ENCODE data around the gene ABTB2.
"Not testable (repeated sequence)": the region's sequence is repeated elsewhere in the genome, so short reads cannot be mapped to it uniquely, and the experiment has no call there.

The ABTB2 gene

DNA sequence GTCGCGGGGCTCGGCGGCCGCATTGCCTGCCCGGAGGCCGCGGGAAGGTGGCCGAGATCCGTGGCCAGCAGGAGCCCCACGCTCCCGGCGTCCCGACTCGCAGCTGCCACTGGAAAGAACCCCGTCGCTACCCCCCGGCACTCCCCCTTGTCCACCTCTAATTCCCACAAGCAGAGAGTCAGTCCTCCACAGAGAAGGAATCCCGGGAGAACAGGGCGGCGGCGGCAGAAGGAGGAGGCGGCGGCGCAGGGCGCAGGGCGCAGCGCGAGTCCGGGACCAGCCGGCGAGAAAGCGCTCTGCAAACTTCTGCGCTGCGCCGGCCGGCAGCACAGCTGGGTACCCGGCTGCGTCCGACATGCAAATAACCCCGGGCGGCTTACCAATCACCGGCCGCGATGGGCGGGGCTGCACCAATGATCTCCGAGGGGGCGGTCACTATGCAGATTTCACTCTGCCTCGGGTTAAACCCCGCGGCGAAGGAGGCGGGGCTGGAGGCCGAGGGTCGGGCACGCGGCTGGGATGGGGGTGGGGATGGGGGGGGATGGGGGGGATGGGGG, at the start of gene ABTB2:
ABTB2 (minus strand) TSS at position 310 of the 557 bp plus-strand sequence.
- peak; percentile 98 for DNase-seq

DNA sequence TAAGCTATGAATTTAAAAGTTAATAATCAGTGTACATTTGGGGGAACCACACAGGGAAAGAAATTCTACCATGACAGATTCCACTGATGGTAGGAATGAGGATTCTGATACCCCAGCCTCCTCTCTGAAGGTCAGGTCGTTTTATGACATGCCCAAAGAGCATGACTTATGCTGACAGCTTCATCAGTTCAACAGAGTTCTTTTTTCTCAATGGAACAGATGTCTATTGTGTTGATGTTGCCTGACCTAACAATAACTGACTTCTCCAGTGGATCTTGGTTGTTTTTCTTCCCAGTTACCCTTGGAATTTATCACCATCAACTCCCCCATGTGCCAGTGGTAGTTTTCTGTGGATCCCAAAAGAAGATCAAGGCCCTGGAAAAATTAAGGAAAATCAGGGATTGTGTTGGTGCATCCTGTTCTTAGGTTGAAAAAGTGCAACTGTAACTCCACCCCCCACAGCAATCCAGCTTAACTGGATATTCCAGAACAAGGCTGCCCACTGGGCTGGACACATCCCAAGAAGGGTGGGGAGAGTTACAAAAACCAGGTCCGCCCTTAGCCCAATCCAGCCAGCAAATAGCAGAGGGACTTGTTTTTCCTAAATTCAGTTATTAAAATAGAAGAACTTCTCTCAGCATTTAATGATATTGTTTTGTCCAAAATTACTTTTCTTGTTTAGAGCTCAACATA, 49.5 kb upstream of the ABTB2 start:
- DNase-seq: no peak

DNA sequence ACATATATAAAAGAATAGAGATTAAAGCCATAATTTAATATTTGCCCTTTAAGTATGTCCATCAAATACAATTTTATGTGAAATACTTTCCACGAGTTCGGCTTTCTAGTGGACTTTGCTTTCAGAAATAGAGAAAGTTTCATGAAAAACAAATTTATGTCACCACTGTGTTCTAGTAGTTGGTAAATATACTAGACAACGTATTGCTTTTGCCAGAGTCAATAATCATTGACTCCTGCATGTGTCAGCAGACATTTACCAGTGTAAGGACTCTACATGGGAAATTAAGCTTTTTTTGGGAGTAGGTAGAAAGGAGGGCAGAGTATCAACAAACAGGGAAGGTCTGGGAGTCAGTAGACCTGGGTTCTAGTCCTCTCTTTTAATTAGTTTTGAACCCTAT, 48.6 kb upstream of the ABTB2 start:
- no peak for DNase-seq

DNA sequence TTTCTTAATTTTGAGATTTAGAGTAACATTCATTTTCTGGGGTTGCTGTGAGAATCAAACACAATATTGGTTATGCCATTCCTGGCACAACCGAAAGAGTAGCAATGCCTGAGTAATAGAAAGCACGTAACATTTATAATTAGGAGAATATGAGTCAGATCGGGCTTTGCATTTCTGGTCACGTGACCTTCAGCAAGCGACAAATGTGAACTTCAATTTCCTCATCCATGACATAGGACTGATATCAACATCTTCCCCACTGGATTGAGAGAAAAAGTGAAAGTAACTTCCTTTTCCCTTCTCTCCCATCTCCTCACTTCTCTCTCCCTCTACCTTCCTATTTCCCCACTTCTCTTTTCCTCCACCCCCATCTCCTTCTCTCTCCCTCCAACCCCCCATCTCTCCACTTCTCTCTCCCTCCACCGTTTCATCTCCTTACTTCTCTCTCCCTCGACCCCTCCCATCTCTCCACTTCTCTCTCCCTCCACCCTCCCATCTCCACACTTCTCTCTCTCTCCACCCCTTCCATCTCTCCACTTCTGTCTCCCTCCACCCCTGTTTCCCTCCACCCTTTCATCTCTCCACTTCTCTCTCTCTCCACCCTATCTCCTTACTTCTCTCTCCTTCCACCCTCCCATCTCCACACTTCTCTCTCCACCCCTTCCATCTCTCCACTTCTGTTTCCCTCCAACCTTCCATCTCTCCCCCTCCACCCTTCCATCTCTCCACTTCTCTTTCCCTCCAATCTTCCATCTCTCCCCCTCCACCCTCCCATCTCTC, 47.5 kb upstream of the ABTB2 start:
- DNase-seq: no peak

DNA sequence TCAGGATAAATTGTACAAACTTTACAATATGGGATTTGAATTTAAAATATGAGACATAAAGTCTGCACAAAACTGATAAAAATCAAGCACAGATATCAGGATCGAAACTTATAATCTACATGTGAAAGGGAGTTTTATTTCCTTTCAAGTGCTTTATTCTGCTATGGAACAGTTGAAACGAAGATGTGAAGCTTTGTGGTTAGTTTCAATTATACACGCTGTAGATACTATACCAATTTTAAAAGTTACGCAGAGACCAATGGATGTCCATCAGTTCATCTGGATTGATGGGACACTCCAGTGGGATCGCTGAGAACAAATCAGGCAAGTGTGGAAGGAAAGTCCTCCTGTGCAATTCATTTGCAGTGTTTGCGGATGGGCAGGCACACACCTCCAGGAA, 46.5 kb upstream of the ABTB2 start:
- DNase-seq: no peak

DNA sequence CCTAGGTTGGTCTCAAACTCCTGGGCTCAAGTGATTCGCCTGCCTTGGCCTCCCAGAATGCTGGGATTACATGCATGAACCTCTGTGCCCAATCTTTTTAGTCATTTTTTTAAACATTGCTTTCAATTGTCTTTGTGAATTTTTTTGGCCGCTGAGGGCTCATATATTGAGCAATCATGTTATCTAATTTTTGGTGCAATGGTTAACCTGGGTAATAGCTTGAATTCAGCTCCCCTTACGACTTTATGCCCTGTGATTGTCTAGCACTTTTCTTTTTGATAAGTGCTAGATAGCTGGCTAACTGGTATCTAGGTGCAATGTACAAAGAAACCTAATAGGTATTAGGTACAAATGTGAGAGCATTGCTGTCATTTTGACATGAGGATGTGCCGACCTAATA, 45.6 kb upstream of the ABTB2 start:
- DNase-seq: no peak

DNA sequence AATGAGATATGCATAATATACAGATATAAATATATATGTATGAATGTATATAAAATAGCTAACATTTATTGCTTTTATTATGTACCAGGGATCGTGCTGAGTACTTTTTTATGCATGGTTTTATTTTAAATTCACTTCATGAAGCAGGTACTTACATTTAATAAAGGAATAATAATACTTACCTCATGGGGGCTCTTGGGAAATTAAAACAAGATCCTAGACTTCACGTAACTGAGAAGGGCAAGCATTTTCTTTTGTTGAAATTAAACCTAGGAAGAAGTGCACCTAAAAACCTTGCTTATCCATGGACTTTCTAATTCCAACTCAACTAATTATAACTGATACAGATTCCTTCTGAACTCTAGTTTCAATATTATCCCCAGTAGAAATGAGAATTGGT, 40.0 kb upstream of the ABTB2 start:
- DNase-seq: no peak

DNA sequence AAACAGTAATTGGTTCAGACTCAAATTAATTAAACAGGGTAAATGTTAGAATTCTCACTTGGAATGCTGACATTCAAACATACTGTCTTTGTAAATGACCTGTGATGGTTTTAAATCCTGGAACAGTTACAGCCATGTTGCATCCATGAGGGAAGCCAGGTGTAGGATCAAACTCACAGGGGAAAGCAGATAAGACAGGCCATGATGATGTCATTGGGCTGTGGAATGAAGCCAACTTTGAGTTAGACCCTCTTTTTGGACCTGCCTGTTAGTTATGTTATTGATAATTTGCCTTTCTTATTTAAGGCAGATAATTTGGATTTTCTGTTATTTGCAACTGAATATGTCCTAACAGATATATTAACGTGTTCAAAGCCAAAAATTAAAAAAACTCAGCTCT, 39.3 kb upstream of the ABTB2 start:
- DNase-seq: no peak

DNA sequence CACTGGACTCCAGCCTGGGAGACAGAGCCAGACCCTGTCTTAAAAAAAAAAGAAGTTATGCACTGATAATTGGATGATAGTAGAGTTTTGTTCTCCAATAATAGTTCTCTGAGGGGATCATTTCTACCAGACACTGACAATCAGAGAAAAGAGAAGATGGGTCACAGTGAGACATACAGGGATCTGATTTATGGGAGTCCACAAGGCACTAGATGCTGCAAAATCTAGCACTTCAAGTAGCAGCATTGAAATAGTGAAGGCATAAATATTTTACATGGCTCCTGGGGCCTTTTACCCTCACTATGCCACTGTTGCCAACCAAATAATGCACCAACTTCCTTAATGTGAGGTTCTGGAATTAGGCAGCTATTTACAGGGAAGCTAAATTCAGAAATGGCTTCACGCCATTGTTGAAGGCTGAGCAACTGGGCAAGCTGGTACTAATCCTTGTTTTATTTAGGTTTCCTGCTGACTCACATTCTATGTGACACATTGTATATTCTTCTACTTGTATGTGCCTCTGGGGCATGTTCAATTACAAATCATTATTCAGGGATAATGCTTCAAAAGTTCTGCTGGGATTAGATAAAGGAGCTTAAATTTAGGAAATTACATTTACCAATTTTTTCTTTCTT, 38.2 kb upstream of the ABTB2 start:
- DNase-seq: no peak

DNA sequence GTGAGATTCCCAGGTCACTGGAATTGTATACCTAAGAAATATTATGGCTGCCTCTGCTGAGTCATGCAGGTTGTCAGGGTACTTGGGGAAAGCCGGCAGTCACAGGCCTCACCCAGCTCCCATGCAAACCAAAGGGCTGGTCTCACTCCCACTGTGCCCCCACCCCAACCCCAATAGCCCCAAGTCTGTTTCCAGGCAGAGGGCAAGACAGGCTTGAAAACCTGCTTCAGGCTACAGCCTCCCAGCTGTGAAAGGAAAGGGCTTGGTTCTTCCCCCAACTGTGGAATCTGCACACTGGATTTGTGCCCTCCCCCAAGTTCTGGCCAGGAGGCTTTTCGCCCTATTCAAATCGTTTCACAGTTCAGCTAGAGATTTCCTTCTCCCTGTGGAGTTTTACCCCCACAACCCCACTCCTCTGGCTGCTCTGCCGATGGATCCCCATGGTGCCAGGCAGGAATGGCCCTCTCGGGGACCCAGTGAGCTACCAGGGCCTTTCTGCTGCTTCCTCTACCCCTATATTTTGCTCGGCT, 37.0 kb upstream of the ABTB2 start:
- DNase-seq: no peak

DNA sequence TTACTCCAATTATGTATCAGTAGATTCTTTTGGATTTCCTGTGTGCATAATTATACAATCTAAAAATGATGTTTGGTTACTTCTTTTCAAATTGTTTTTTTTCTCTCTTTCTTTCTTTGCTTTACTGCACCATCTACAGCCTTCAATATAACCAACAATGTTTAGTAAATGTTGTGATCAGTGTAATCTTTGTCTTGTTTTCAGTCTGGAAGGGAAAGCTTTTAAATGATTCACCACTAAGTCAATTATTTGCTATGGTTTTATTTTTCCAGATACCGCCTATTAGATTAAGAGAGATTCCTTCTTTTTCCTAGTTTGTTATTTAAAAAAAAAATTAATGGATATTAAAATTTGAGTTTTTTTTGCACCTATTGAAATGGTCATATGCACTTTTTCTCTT, 29.8 kb upstream of the ABTB2 start:
- no peak for DNase-seq

DNA sequence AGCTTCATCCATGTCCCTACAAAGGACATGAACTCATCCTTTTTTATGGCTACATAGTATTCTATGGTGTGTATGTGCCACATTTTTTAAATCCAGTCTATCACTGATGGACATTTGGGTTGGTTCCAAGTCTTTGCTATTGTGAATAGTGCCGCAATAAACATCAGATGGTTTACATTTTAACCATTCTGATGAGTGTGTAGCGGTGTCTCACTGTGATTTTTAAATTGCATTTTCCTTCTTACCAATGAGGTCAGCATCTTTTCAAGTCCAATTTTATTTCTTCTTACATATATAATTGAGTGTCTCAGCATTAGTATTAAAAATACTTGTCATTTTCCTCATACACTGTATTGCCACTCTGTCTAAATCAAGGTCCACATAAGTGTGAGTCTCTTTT, 28.5 kb upstream of the ABTB2 start:
- DNase-seq: not testable (repeated sequence)

DNA sequence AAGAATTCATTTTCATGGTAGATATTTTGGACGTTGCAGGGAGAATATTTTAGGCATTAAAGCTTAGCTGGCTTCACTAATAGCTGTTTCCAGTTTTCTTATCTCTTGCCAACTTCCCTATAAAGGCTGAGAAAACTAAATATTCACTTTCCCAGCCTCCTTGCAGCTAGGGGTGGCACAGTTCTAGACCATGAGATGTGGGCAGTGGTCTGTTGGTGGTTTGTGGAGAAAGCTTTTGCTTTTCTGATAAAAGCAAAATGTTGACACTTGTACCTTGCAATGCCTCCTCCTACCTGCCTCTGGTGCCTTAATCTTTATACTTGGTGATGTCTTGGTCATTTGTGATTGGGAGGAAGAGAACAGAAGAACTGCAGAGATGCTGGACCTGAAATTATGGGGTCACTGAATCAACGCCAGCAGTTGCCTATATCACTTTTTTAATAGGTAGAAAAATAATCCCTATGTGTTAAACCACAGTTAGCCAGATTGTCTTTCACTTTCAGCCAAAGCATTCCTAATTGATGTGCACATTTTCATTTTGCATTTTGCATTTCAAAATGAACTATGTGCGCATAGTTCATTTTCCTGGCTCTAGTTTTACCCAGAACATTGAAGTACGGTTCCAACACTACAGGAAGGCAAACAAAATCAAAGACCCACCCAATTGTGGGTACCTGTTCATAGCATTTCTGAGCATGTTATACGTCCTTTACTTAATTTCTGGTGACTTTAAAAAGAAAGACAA, 24.9 kb upstream of the ABTB2 start:
- no peak for DNase-seq

DNA sequence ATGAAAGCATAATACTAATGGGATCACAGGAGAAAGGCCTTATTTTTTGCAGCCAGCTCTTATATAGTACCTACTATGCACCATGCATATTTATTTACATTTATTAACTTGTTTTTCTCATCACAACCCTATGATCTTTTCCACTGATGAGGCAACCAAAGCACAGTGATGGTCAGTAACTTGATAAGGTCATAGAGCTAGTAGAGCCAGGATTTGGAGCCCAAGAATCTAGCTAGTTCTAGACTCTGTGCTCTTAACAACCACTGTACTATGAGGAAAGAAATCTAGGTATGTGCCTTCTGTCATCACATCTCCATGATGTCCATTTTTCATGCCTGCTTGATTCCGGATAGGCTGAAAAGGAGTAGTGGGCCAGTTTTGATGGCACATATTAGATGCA, 24.0 kb upstream of the ABTB2 start:
- DNase-seq: no peak

DNA sequence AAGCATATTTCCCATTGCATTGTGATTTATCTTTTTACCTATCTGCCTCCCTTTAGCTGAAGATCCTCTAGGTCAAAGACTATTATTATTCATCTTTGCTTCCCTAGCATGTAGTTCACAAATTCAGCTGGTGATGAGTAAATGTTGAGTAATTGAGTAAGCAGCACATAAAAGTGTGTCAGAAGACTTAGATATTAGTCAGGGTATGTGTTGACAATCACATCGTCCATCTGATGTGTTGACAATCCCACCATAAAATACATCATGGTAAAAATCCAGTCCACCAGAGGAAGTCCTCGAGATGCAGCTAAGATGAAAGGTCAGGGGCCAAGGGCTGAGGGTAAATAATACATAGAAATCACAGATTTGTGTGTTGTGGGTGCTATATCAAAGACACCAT, 22.9 kb upstream of the ABTB2 start:
- DNase-seq: no peak

DNA sequence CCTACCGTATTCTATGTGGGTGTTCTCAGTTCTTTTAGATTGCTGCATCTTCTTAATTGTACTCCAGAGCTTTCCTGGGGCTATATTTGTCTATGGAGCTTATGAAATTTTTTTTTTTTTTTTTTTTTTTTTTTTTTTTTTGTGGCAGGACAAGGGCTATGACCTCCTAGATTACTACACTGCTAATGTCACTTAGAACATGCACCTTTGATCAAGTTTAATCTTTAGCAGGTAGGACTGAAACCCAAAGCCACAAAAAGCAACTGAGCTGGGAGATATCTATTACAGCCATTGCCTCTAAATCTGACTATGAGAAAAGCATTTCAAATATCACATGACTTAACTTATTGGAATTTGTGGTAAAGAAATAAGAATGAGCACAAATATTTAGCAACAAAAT, 21.7 kb upstream of the ABTB2 start:
- DNase-seq: no peak

DNA sequence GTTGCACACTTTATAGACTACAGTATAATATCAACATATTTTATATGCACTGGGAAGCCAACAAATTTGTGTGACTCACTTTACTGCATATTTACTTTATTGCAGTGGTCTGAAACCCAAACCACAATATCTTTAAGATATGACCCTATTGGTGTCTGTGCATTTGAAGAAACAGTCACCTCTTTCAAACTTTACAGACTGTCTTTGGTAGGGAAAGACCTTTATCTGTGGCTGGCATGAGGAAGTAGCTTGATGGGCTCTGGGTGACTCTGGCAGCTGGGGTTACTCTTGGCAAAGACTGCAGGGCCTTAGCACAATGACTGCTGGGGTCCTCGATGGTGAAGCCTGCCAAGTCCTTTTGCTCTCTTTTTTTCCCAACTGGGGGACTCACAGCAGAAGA, 21.3 kb upstream of the ABTB2 start:
- DNase-seq: no peak

DNA sequence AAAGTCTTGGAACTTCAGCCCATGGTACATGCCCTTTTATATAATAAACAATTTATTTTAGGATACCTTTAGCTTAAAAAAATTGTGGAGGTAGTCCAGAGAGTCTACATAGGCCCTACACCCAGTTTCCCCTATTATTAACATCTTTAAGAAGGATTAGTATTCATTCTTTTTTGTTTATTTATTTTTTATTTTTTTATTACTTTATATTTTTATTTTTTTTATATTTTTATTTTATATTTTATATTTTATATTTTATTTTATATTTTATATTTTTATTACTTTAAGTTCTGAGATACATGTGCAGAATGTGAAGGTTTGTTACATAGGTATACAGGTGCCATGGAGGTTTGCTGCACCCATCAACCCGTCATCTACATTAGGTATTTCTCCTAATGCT, 15.9 kb upstream of the ABTB2 start:
- no peak for DNase-seq

DNA sequence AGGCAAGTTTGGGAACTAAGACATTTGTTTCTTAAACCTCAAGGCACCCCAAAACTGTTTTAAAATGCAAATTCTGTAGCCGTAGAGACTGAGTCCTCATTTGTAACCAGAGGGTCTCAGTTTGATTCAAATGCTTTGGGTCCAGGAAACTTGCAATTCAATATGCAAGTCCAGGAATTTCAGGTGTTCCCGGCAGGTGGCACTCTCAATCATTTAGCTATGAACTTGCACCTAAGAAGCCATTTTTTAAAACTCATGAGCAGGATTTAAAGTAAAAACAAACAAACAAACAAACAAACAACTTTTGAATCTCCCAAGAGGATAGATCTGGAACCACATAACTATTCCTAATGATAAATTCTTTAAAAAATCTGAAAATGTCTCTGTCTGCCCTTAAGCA, 8.7 kb upstream of the ABTB2 start:
- no peak for DNase-seq

DNA sequence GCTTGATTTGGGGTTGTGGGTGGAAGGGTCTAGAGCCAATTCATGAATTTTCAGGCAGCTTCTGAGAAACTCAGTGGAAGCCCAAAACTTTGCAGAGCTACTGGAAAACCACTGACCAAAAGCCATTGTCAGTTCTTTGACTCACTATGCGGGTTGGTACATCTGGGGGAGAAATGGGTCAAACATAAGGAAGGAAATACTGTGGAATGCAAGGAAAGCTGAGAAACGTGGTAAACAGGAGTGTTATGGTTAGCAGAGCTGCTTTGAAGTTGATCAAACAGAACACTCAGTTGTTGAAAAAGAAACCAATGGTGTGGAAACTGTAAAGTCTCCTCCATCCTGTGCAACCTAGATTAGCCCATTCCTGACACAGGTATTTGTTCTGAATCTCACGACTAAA, 6.3 kb upstream of the ABTB2 start:
- no peak for DNase-seq

DNA sequence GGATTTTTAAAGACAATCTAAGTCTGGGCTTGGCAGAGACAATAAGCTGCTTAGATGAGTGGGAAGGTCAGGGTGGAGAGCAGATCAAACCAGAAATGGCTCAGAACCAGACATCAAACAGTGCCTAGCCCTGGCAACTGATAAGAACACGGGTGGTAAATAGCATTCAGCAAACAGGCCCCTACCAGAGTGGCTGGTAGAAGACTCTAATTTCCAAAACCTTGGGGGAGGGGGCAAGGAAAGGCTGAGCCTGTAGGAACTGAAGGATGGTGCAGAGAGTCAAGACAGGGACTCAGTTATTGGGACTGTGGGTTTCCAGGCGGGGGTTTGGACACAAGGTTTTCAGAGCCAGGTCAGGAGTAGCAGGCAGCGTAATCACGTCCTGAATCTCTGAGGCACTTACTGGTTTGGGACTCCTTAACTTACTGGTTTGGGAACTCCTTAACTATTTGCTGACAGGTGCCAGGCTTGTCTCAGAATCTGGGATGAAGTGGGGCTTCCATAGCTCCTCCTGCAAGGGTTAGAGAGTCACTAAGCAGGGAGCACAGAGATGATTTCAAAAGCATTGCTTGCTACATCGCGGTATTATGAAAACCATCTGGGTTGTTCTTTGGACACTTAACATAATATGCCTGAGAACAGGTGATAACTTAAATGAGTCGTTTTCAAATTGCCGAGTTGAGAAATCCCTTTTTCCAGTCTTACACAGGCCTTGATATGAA, 5.7 kb upstream of the ABTB2 start:
- no peak for DNase-seq

DNA sequence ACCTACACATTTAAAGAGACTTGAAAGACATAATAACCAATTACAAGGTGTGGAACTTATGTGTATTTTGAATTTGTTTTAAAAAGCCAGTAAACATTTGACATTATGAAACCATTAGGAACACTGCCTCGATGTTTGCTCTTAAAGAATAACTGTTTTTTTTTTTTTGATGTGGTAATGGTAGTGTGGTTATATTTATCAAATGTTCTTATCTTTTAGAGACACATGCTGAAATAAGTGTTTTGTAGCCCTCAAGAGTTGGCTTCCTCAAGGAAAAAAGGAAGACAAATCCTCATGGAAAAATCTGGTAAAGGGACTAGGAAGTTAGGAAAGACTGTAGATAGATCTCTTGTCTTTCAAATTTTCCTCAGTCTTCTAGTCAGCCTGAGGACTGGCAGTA, 2.2 kb upstream of the ABTB2 start:
- no peak for DNase-seq
